Muscle of leg (tissue), 11 donors: Measurements from ENCODE around the gene ANTKMT. TPM values are rescaled to one million over a fixed set of nuclear protein-coding genes. Genes with fewer than 3 reads are reported as not detected.

Source experiments
- DNase-seq: peaks from one replicate; pipeline ENCODE4 v3.0.0; 2013
- H3K27ac ChIP-seq: one replicate; pipeline ENCODE4 v1.5.1; 2013; ENCODE audit warnings: mild to moderate bottlenecking, low read length, control low read depth
- H3K27me3 ChIP-seq: one replicate; pipeline ENCODE4 v1.6.1; 2013; ENCODE audit warnings: low read length; ENCODE audit not compliant: control insufficient read depth, insufficient read depth
- H3K36me3 ChIP-seq: one replicate; pipeline ENCODE4 v1.6.1; 2013; ENCODE audit warnings: low read length; ENCODE audit not compliant: control insufficient read depth, insufficient read depth
- H3K4me1 ChIP-seq: one replicate; pipeline ENCODE4 v1.6.1; 2013; ENCODE audit warnings: low read length; ENCODE audit not compliant: control insufficient read depth, insufficient read depth
- H3K4me3 ChIP-seq: one replicate; pipeline ENCODE4 v1.5.1; 2013; ENCODE audit warnings: low read length, control low read depth
- H3K9me3 ChIP-seq: replicated peaks from 2 replicates; pipeline ENCODE4 v1.6.1; 2013; ENCODE audit warnings: low read depth, low read length; ENCODE audit not compliant: control insufficient read depth
- WGBS: methylation state at CpG from one replicate; pipeline ENCODE4 v1.1.5; 2013; ENCODE audit warnings: missing lambda C conversion rate; ENCODE audit not compliant: insufficient coverage; 5-methylcytosine and 5-hydroxymethylcytosine counted together
- polyA plus RNA-seq, 8 donors: library from polyadenylated mRNA; unstranded; fragments of 120-200 nt; gene quantifications; one replicate each; pipeline versions ENCODE4 v1.2.1 to v1.2.3, GENCODE V29; 2013; ENCODE audit warnings: inconsistent platforms in 1 of 8, low replicate concordance in 1 of 8; ENCODE audit not compliant: insufficient read length in 8 of 8, insufficient read depth in 1 of 8
- total RNA-seq: library from RNA; stranded (reverse); fragments of 120-200 nt; gene quantifications from one replicate; pipeline ENCODE4 v1.2.4, GENCODE V29; 2013

ANTKMT gene
- total and polyA plus RNA-seq, 9 donors: 14.1 to 29.8 (median 16.1) TPM

GRCh38 chr16:675884-676564, 44.9 kb upstream of the ANTKMT start:
- H3K27me3 ChIP-seq: peaks cover 29% of the 10 kb centered on the region
- no peaks in the 10 kb centered on the region for H3K9me3 ChIP-seq
- H3K36me3 ChIP-seq: peaks cover 34% of the 10 kb centered on the region
- peaks cover 28% of the 10 kb centered on the region for H3K4me1 ChIP-seq
- 51% methylated on average over 14 of the region's 25 CpGs for WGBS
- no peak for DNase-seq
- H3K27ac ChIP-seq: no peak overlapping the region
- no peak overlapping the region for H3K4me3 ChIP-seq

GRCh38 chr16:676565-676902, 44.4 kb upstream of the ANTKMT start:
- no peak for DNase-seq
- Histone ChIP-seq H3K27ac (no peak overlapping the region), H3K36me3 (peaks cover 33% of the 10 kb centered on the region), H3K9me3 (no peaks in the 10 kb centered on the region), H3K4me1 (peaks cover 33% of the 10 kb centered on the region), H3K4me3 (no peak overlapping the region), H3K27me3 (peaks cover 29% of the 10 kb centered on the region)
- WGBS: 88% methylated on average over 21 of the region's 21 CpGs

- Histone ChIP-seq H3K36me3 (peaks cover 34% of the 10 kb centered on the region), H3K27ac (no peak overlapping the region), H3K9me3 (no peaks in the 10 kb centered on the region), H3K27me3 (peaks cover 29% of the 10 kb centered on the region), H3K4me1 (peaks cover 37% of the 10 kb centered on the region), H3K4me3 (no peak overlapping the region)
- WGBS: 60% methylated on average over 23 of the region's 23 CpGs
- DNase-seq: no peak
These were observed 44.0 kb upstream of the ANTKMT start for GRCh38 chr16:676913-677312.

GRCh38 chr16:677316-678190, 43.4 kb upstream of the ANTKMT start:
- Histone ChIP-seq H3K4me1 (peaks cover 38% of the 10 kb centered on the region), H3K9me3 (no peaks in the 10 kb centered on the region)

GRCh38 chr16:678209-678857, 42.6 kb upstream of the ANTKMT start:
- Histone ChIP-seq H3K27me3 (peaks cover 29% of the 10 kb centered on the region), H3K9me3 (no peaks in the 10 kb centered on the region), H3K4me3 (no peak overlapping the region), H3K4me1 (peaks cover 44% of the 10 kb centered on the region), H3K27ac (no peak overlapping the region), H3K36me3 (peaks cover 34% of the 10 kb centered on the region)
- 65% methylated on average over 18 of the region's 21 CpGs for WGBS
- DNase-seq: no peak

More at GRCh38 chr16:677316-678190, 43.4 kb upstream of the ANTKMT start:
- H3K36me3 ChIP-seq: peaks cover 34% of the 10 kb centered on the region
- 51% methylated on average over 31 of the region's 57 CpGs for WGBS
- peaks cover 29% of the 10 kb centered on the region for H3K27me3 ChIP-seq
- H3K27ac ChIP-seq: no peak overlapping the region
- H3K4me3 ChIP-seq: no peak overlapping the region
- no peak for DNase-seq

- Histone ChIP-seq H3K36me3 (peaks cover 29% of the 10 kb centered on the region), H3K27ac (peak overlapping the region; percentile 80), H3K9me3 (no peaks in the 10 kb centered on the region), H3K4me3 (peak overlapping the region; percentile 49), H3K27me3 (peaks cover 29% of the 10 kb centered on the region), H3K4me1 (peaks cover 48% of the 10 kb centered on the region)
- 21% methylated on average over 40 of the region's 52 CpGs for WGBS
- peak; percentile 85 for DNase-seq
These were observed 41.8 kb upstream of the ANTKMT start for GRCh38 chr16:678858-679813.

GRCh38 chr16:679814-680624, 40.9 kb upstream of the ANTKMT start, which contains the start of gene STUB1:
TSS of gene STUB1 (plus strand) at chr16:680410. CDS start at chr16:680526, 116 bp downstream.
- Histone ChIP-seq H3K27me3 (peaks cover 25% of the 10 kb centered on the region), H3K9me3 (no peaks in the 10 kb centered on the region), H3K36me3 (peaks cover 25% of the 10 kb centered on the region), H3K4me1 (peaks cover 49% of the 10 kb centered on the region), H3K27ac (peak within 1 kb of the TSS; percentile 97), H3K4me3 (peak within 1 kb of the TSS; percentile 77)
- DNase-seq: peak; percentile 95
- under 1% methylated on average over 74 of the region's 91 CpGs for WGBS

GRCh38 chr16:680625-680945, 40.4 kb upstream of the ANTKMT start:
- under 1% methylated on average over 32 of the region's 38 CpGs for WGBS
- peaks cover 49% of the 10 kb centered on the region for H3K4me1 ChIP-seq
- peaks cover 30% of the 10 kb centered on the region for H3K36me3 ChIP-seq
- peak overlapping the region; percentile 62 for H3K27ac ChIP-seq
- H3K4me3 ChIP-seq: peak overlapping the region; percentile 77
- H3K27me3 ChIP-seq: peaks cover 22% of the 10 kb centered on the region
- no peak for DNase-seq
- H3K9me3 ChIP-seq: no peaks in the 10 kb centered on the region
